ENCODE data around the gene PAQR9.

Gene PAQR9

GRCh38 chr3:142953443-142953842, 10.0 kb downstream of the PAQR9 start:
- Histone ChIP-seq H3K27me3 (ENCODE audit: insufficient read depth, low read length) (no peaks in the 10 kb centered on the region), H2AFZ (ENCODE audit: low read length) (no peak overlapping the region), H3K36me3 (ENCODE audit: insufficient read depth, low read length) (no peaks in the 10 kb centered on the region), H3K4me1 (ENCODE audit: insufficient read depth, low read length, severe bottlenecking) (no peaks in the 10 kb centered on the region), H3K9me3 (ENCODE audit: low read length) (no peaks in the 10 kb centered on the region), H3K27ac (ENCODE audit: low read depth, low read length, poor library complexity, severe bottlenecking) (no peak overlapping the region), H3F3A (ENCODE audit: insufficient read depth, low read length) (no peaks in the 10 kb centered on the region), H3K79me2 (ENCODE audit: insufficient read depth, low read length) (no peaks in the 10 kb centered on the region), H3K9me2 (ENCODE audit: low read depth, low read length) (no peaks in the 10 kb centered on the region), H3K4me2 (ENCODE audit: low read length) (no peak overlapping the region), H3K9ac (ENCODE audit: low read length) (no peak overlapping the region), H3K4me3 (ENCODE audit: low read depth, low read length, poor library complexity, severe bottlenecking) (no peak overlapping the region), H4K20me1 (ENCODE audit: insufficient read depth, low read length) (no peaks in the 10 kb centered on the region)
- no peak for TF ChIP-seq CTCF (IDR thresholded peaks at IDR 0.05; ENCODE audit: low read length)
- no peak for TF ChIP-seq EZH2 (IDR thresholded peaks at IDR 0.05; ENCODE audit: borderline replicate concordance, low read length)

DNA sequence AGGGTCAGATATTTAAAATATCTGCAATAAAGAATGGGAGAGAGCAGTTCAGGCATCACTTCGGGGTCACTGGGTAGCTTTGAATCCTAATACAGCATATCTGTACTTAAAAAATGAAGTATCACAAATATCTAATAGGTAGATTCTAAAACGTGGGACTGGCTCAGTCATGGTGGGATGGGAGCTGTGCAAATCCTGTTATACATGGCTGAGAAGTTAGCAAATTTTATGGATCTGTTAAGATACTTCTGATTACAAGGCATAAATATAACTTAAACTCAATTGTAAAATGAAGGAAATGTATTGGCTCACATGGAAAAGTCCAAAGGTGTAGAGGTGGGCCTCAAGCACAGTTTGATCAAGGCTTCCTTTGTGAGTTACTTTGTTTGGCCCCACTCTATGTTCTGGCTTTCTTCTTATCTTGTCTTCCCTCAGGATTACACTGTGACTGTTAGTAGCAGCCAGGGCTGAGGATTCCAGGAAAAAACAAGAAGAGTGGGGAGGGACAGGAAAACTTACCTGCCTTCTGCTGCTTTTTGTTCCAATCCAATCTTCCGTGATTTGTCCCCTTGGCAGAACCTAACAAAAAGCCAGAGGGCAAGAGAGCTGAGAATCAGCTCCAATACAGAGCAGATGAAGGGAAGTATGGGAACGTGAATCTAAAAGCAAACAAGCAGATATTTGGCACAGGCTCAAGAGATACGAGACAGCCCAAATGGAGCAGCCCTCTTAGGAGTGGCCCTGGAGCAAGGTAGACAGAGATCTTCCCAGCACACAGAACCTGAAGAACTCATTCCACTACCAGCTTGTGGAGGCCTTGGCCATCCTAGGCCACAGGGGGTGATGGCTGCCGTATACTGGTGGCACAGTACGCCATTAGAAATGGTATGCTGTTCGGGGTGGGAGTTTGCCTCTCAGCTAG, 10.9 kb downstream of the PAQR9 start:
- H4K20me1 ChIP-seq (ENCODE audit: insufficient read depth, low read length) = no peaks in the 10 kb centered on the region
- no peak overlapping the region for H3K4me3 ChIP-seq (ENCODE audit: low read depth, low read length, poor library complexity, severe bottlenecking)
- H3K9me3 ChIP-seq (ENCODE audit: low read length) = no peaks in the 10 kb centered on the region
- no peak overlapping the region for H3K4me2 ChIP-seq (ENCODE audit: low read length)
- no peak overlapping the region for H2AFZ ChIP-seq (ENCODE audit: low read length)
- H3K27me3 ChIP-seq (ENCODE audit: insufficient read depth, low read length) = peaks cover 5% of the 10 kb centered on the region; the same call in 1 of the 2 replicates
- H3K9me2 ChIP-seq (ENCODE audit: low read depth, low read length) = no peaks in the 10 kb centered on the region
- no peaks in the 10 kb centered on the region for H3F3A ChIP-seq (ENCODE audit: insufficient read depth, low read length)
- no peak overlapping the region for H3K27ac ChIP-seq (ENCODE audit: low read depth, low read length, poor library complexity, severe bottlenecking)
- H3K79me2 ChIP-seq (ENCODE audit: insufficient read depth, low read length) = no peaks in the 10 kb centered on the region
- H3K9ac ChIP-seq (ENCODE audit: low read length) = no peak overlapping the region
- no peaks in the 10 kb centered on the region for H3K36me3 ChIP-seq (ENCODE audit: insufficient read depth, low read length)
- TF ChIP-seq CTCF (IDR thresholded peaks at IDR 0.05; ENCODE audit: low read length) (no peak), EZH2 (IDR thresholded peaks at IDR 0.05; ENCODE audit: borderline replicate concordance, low read length) (no peak)
- no peaks in the 10 kb centered on the region for H3K4me1 ChIP-seq (ENCODE audit: insufficient read depth, low read length, severe bottlenecking)

DNA sequence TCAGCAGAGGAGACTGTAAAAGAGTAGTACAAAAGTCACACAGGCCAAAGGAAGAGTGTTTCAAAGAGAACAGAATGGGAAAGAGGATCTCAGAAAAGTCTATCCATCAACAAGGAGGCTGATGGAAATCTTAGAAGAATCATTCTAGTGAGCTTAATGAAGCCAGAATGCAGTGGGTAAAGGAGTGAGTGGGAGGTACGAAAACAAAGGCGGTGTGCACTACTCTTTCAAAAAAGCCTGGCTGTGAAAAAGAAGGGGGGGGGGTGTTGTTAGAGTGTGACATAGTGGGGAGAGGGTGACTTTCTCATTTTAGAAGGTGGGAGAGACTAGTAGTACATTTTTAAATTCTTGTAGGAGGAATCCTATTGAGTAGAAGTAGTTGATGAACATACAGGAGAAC, 11.7 kb downstream of the PAQR9 start:
- H3K4me3 ChIP-seq (ENCODE audit: low read depth, low read length, poor library complexity, severe bottlenecking) = no peak overlapping the region
- no peaks in the 10 kb centered on the region for H3K79me2 ChIP-seq (ENCODE audit: insufficient read depth, low read length)
- no peaks in the 10 kb centered on the region for H3K36me3 ChIP-seq (ENCODE audit: insufficient read depth, low read length)

More for the DNA sequence above, 11.7 kb downstream of the PAQR9 start:
- H3K9me3 ChIP-seq (ENCODE audit: low read length) = no peaks in the 10 kb centered on the region
- no peaks in the 10 kb centered on the region for H3K9me2 ChIP-seq (ENCODE audit: low read depth, low read length)
- no peak for TF ChIP-seq EZH2 (IDR thresholded peaks at IDR 0.05; ENCODE audit: borderline replicate concordance, low read length)
- no peak for TF ChIP-seq CTCF (IDR thresholded peaks at IDR 0.05; ENCODE audit: low read length)
- no peak overlapping the region for H2AFZ ChIP-seq (ENCODE audit: low read length)
- H3F3A ChIP-seq (ENCODE audit: insufficient read depth, low read length) = no peaks in the 10 kb centered on the region
- no peak overlapping the region for H3K27ac ChIP-seq (ENCODE audit: low read depth, low read length, poor library complexity, severe bottlenecking)
- H4K20me1 ChIP-seq (ENCODE audit: insufficient read depth, low read length) = no peaks in the 10 kb centered on the region
- H3K27me3 ChIP-seq (ENCODE audit: insufficient read depth, low read length) = peaks cover 5% of the 10 kb centered on the region; the same call in 1 of the 2 replicates
- H3K4me2 ChIP-seq (ENCODE audit: low read length) = no peak overlapping the region
- H3K4me1 ChIP-seq (ENCODE audit: insufficient read depth, low read length, severe bottlenecking) = no peaks in the 10 kb centered on the region
- H3K9ac ChIP-seq (ENCODE audit: low read length) = no peak overlapping the region
